ENCODE measurements around the gene FATE1.

Gene FATE1

DNA sequence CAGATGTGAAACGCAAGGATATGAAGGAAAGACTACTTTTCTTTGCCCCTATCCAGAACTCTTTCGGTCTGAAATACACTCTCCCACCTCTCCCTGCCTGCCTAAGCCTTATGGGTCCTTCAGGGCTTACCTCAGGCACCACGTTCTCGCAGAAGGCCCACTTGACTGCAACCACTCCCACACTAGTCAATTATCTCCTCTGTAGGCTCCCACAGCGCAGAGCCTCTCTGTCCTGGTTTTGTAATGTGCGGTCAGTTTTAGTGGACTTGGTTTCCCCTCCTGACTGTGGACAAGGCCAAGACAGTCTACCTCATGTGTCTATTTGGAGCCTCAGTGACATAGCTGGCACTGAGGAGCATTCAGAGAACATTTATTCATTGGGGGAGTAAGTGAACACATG lies 29.8 kb downstream of the FATE1 start:
- Mint-ChIP-seq H3K4me3 (no peak overlapping the region), H3K9me3 (peaks cover 11% of the 10 kb centered on the region), H3K27ac (no peak overlapping the region), H3K27me3 (ENCODE audit: low read depth) (no peaks in the 10 kb centered on the region), H3K36me3 (ENCODE audit: low read depth) (no peaks in the 10 kb centered on the region), H3K4me1 (peaks cover 10% of the 10 kb centered on the region)
- TF ChIP-seq CTCF (IDR thresholded peaks at IDR 0.05; ENCODE audit: unreplicated experiment in 3 of 3): no peak

GRCh38 chrX:151746502-151746901 lies 30.7 kb downstream of the FATE1 start:
- Mint-ChIP-seq H3K27me3 (ENCODE audit: low read depth) (no peaks in the 10 kb centered on the region), H3K4me3 (no peak overlapping the region), H3K27ac (no peak overlapping the region), H3K4me1 (peaks cover 10% of the 10 kb centered on the region), H3K9me3 (peaks cover 8% of the 10 kb centered on the region), H3K36me3 (ENCODE audit: low read depth) (no peaks in the 10 kb centered on the region)
- TF ChIP-seq CTCF (IDR thresholded peaks at IDR 0.05; ENCODE audit: unreplicated experiment in 3 of 3): no peak

DNA sequence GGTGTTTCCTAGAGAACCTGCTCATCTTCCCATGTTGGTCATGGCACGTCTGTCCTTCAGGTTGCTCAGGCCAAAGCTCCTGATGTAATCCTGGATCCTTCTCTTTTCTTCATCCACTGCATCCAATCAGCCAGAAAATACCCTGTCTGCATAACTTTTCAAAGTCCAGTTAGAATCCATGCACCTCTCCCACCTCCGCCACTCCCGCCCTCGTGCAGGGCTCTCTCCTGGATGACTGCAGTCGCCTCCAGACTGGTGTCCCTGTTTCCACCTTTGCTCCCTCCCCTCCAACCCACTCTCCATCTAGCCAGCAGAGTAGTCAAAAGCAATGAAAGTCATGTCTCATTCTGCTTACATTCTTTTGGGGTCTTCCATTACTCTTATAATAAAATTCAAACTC lies 34.7 kb downstream of the FATE1 start:
- no peak overlapping the region for H3K27ac Mint-ChIP-seq
- no peak for TF ChIP-seq CTCF (IDR thresholded peaks at IDR 0.05; ENCODE audit: unreplicated experiment in 3 of 3)
- no peak overlapping the region for H3K4me3 Mint-ChIP-seq
- H3K9me3 Mint-ChIP-seq: peaks cover 11% of the 10 kb centered on the region
- peaks cover 25% of the 10 kb centered on the region for H3K4me1 Mint-ChIP-seq
- no peaks in the 10 kb centered on the region for H3K36me3 Mint-ChIP-seq (ENCODE audit: low read depth)
- H3K27me3 Mint-ChIP-seq (ENCODE audit: low read depth): peaks cover 11% of the 10 kb centered on the region

- H3K27me3 Mint-ChIP-seq (ENCODE audit: low read depth): peaks cover 25% of the 10 kb centered on the region
- TF ChIP-seq CTCF (IDR thresholded peaks at IDR 0.05; ENCODE audit: unreplicated experiment in 3 of 3): no peak
- no peaks in the 10 kb centered on the region for H3K36me3 Mint-ChIP-seq (ENCODE audit: low read depth)
- H3K4me1 Mint-ChIP-seq: peaks cover 25% of the 10 kb centered on the region
- H3K27ac Mint-ChIP-seq: no peak overlapping the region
- peaks cover 16% of the 10 kb centered on the region for H3K9me3 Mint-ChIP-seq
- H3K4me3 Mint-ChIP-seq: no peak overlapping the region
These were observed 37.0 kb downstream of the FATE1 start for GRCh38 chrX:151752847-151753246.

DNA sequence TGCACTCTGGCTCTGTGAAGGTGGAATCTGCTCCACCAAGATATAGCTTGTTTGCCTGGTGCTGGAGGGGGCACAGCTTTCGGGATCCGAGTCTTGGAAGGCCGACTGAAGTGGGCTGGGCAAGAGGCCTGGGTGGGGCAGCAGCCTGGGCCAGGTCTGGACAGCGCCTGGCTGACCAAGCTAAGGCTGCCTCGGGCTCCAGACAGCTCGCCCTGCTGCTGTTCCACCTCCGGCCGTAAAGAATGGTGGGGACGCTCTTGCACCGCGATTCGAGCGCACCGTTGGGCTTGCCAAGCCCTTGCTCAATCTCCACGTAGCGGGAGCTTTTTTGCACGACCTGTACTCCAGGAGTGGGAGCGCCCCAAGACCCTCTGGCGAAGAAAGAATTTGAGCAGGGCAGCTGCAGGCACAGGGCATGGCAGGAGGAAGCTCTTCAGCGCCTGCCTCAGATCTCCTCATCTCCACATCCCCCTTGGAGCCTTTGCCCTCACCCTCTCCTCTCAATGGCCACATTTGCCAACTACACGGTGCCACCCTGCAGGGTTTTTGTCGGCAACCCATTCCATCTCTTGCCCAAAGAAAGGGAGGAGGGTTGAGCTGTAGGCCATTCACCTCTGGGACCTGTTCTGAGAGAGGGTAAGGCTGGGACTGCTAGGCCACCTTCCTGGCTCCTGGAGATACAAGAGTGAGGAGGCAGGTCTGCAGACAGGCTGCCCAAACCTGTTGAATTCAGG lies 37.6 kb downstream of the FATE1 start:
- Mint-ChIP-seq H3K9me3 (peaks cover 21% of the 10 kb centered on the region), H3K4me3 (no peak overlapping the region), H3K36me3 (ENCODE audit: low read depth) (no peaks in the 10 kb centered on the region), H3K27ac (no peak overlapping the region), H3K27me3 (ENCODE audit: low read depth) (peaks cover 25% of the 10 kb centered on the region), H3K4me1 (peaks cover 25% of the 10 kb centered on the region)
- peak; percentile 69 to 77 (median 71) for TF ChIP-seq CTCF (IDR thresholded peaks at IDR 0.05; ENCODE audit: unreplicated experiment in 3 of 3)

DNA sequence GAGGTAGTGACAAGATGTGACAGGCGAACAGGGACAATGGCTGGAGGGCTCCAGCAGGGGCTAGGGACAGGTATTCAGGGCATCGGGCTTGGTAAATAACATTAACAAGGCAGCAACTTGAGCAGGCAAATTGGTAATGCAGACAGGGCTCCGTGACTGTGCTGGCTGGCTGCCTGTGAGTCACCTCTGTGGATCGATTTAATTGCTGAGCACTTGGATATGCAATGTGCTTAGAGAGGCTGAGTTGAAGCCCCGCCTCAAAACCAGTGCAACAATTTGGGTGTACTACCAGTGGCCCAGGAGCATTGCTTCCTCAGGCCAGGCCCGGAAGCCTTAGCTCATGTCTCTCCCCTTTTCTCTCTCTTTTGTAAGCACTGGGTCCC lies 38.2 kb downstream of the FATE1 start:
- Mint-ChIP-seq H3K27me3 (ENCODE audit: low read depth) (peaks cover 25% of the 10 kb centered on the region), H3K27ac (peak overlapping the region in 1 of 3 experiments; percentile 33), H3K4me3 (no peak overlapping the region), H3K36me3 (ENCODE audit: low read depth) (no peaks in the 10 kb centered on the region), H3K4me1 (peaks cover 23% of the 10 kb centered on the region), H3K9me3 (peaks cover 21% of the 10 kb centered on the region)
- no peak for TF ChIP-seq CTCF (IDR thresholded peaks at IDR 0.05; ENCODE audit: unreplicated experiment in 3 of 3)

Data from nephron (organoid).